GM19351 (cell line): ENCODE results near the gene WWOX.

ENCODE experiments used
- ATAC-seq: cut with Tn5 transposase; IDR thresholded peaks from one replicate; pipeline ENCODE4 v1.9.1; 2021; ENCODE audit warnings: mild to moderate bottlenecking, moderate library complexity; ENCODE audit not compliant: unreplicated experiment

Gene WWOX

DNA sequence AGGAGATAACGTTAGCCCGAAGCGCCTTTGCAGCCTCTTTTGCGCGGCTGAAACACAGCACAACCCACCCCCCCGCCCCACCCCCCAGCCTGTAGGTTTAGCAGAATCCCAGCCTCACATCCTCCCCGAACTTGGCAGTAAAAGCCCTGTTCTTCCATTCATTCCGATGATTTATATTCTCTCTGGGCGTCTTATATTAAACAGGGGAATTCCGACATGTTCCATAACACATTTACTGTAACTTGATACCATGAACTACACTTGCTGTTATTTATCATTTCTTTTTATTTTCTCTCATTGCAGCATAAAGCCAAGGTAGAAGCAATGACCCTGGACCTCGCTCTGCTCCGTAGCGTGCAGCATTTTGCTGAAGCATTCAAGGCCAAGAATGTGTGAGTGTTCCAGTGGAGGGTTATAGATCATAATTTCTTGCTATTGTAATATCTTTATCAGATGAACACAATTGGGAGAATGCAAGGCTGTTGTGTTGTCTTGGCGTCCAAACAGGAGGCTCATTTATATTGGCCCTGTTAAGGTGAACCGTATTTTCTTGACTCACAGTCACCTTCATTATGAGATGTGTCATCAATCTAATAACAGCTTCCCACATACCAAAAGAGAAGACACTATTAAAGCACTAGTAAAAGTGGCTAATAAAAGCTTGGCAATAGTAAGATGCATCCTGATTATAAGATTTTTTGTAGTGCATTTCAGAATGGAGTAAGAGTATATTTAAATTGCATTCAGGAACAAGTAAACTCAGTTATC is 287.3 kb downstream of the WWOX start:
- ATAC-seq, result no peak

DNA sequence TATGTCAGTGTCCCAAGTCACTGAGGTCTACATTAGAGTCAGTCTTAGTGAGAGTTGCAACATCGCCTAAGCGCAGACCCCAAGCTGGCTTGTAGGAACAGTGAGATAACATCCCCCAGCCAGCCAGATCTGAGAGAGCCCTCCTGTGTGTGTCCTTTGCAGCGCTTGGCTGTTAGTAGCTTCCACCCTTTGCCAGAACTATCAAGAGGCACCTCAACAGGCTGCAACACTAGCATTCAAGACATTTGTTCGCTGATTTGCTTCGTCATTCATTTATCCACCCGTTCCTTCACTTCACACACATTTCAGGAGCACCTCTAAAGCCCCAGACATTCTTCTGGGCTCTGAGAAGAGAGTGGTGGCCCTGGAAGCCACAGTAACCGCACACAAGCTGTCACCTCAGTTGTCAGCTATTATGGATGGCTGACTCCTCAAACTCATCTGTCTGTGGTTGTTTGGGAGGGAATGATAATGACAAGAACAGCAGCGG is 289.6 kb downstream of the WWOX start:
- ATAC-seq, result no peak

DNA sequence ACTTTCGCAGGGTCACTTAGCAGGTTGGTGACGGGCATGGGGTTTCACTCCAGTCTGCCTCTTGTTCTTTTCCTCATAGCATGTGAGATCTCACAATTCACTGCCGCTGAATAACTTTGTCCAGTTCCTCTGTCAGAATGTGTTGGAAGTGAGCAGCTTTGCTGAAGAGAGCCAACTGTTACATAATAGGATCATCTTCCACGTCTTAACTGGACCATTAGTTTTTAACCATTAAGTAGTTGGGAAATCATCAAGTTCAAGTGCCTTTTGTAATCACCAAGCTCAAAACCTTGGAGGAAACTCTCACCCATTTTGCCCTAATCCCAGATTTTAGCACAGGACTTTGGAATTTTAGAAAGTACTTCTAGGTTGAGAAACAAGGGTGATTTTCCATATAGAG is 290.6 kb downstream of the WWOX start:
- no peak for ATAC-seq

DNA sequence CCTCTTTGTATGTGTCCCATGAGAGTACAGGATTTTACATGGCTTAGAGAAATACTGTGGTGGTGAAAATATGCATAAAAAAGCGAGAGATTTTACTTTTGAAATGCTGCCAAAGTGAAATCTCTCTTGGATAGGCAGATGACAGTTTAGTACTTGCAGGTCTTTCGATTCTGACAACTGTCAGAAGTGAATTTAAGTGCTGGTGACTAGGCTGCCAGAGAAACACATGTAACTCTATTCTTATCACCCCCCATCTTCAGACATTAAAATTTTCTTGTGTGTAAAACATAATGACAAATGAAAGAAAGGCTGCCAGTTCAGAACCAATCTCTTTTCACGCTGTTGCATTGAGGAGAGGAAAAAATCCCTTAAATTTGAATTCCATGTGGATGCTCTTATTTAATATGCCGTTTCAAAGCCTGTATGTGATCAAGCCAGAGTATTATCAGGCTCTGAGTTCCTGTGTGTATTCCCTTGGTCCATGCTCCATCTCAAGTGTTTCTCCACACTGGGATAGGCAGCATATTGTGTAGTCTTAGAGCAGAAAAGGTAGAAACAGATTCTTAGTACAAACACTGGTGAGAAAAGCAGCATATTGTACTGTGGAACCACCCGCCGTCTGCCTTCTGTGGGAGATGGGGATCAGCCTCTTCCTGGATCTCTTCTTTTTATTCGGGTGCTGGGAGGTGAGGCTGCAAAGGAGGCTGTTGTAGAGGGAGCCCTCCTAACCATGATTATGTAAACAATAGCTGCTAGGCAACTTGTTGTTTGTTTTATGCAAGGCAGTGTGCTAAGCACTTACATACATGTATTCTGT is 291.3 kb downstream of the WWOX start:
- no peak for ATAC-seq

DNA sequence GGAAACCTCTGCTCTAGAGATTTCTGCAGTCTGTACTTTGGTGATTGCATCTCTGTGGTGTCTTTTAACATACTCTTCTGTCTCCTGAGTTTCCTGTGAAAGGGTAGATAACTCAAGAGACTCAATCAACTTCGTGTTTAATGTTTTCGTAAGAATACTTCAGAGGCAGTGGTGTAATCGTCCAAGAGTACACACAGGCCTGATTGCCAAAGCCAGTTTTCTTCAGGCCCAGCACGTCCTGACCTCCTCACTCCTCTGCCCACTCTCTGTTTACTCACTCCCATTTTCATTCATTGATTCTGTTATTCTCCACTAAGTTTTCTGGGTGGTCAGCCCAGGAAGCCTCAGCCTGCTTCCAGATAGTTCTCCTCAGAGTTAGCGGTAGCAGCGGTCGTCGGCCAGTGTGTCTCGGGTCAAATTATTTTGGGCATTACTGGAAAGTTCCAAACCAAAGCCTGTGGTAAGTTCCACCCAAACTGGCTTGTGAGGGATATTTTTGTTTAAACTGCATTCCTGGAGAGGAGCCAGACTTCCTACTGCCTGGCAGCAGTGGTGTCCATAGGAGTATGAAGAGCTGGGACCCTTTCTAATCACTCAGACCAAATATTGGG is 293.2 kb downstream of the WWOX start:
- no peak for ATAC-seq

DNA sequence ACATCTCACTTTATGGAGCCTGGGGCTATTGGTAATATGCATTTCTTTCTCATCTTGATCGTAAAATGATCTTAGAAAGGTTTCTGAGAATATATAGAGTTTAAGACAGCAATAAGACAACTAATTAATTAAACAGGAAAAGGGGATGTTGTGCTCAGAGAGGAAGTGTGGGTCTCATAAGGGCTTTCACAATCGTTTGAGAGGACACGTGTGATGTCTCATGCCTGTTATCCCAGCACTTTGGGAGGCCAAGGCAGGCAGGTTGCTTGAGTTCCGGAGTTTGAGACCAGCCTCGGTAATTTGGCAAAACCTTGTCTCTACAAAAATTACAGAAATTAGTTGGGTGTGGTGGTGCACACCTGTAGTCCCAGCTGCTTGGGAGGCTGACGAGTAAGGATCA is 295.6 kb downstream of the WWOX start:
- ATAC-seq, result no peak

DNA sequence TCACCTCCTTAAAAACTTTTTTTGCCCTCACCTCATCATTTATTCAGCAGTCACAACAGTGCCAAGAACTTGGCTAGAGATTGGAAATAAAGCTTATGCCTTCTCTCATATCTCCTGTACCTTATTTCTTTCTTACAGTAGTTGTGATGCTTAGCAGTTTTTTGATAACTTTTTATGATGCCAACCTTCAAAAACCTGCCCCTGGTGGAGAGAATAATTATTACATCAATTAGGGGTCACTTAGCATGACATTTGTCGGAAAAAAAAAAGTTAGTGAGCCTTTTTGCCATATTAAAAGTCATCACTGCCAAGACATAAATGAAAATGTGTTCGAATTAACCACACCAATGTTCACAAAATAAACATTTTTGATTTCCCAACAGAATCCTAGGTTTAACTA is 296.6 kb downstream of the WWOX start:
- no peak for ATAC-seq

DNA sequence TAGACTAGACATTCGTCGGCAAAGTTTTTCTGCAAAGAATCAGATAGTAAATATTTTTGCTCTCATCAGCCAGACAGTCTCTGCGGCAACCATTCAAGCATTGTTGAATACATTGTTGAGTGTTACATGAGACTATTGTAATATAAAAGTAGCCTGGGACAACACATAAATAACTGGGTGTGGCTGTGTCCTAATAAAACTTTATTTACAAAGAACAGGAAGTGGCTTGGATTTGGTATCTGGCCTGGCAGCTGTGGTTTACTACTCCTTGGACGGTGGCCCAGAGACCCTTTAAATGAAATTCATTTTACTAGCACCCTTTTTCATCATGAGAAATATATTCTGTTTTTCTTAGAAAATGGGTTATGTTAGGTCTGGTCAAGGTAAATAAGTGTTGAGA is 297.2 kb downstream of the WWOX start:
- no peak for ATAC-seq

DNA sequence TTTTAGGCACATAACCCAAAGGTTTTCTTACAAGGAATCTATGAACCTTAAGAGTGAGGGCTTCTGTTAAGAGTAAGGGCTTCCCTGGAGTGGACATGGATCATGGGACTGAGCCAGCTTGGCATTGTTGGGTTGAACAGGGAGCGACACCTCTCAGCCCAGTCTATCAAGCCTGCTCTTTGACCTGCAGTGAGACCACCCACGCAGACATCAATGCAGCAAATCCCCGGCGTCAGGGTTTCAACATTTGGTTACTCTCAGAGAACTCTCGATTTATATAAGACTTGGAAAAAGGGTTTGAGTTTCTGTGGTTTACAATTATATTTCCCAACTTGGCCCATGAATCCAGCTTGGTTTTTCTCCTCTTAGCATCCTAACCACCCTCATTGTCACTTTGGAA is 299.9 kb downstream of the WWOX start:
- ATAC-seq, result no peak

DNA sequence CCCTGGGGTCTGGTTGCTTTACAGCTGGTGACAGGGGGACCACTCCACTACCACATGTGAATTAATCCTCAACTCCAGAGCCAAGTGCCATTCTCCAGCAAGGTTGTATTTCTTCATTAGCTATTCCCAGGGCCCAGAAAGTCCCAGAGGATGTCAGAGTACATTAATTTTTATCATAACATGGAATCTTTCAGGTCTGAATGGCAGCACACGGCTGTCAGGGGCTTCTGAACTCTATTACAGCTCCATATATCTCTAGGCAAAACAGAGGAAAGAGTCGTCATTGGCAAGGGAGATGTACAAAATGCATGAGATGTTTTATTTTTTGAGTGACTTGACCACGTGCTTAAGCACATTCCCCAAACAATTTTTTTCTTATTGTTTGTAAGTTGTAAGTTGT is 303.4 kb downstream of the WWOX start:
- ATAC-seq, result no peak

DNA sequence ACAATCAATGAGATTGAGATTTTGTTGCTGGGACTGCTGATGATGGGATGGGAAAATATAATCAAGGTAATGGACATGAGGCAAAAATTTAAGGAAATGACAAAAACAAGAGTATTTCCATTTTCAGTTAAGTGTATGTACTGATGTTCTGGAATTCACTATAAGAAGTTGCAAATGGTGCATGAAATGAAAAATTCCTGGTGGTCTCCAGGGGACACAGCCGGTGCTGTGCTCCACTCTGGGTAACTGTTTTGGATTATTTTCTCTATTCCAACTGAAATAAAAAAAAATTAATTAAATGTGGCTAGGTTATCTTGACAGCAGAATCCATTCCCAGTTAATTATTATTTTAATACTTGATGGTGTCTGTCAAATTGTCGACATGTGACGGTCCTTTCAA is 305.6 kb downstream of the WWOX start:
- no peak for ATAC-seq

DNA sequence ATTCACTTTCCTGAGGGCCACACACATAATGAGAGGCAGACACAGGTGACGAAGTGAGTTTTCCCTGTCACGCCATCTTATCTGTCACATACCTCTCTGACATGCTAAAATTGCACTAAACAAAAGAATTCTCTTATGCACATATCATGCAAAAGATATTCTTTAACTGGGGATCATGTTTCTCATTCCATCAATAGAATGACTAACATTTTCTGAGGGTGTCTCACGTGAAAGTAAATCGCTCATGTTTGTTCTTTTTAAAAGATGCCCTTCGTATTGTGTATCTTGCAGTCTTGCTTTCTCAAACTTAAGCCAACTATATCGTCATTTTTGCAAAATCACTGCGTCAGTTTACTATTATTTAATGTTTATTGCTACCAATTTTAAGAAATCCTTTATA is 306.4 kb downstream of the WWOX start:
- no peak for ATAC-seq

DNA sequence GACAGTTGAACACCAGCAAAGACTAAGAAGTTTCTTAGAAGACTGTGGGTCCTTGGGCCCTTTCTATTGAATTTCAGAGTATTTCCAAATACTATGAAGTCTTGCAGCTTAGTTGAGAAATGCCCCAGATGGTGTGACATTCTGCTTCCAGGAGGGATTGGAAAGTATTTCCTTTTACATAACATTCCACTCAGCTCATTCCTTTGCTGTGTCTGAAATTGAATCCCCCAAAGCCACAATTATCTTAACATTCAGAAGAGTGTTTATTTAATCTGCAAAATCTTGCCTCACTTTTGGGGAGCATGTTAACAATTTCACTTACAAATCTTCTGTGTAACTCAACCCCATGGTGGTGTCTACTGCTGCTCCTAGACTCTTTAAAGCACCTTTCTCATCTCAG is 307.7 kb downstream of the WWOX start:
- ATAC-seq, result no peak

DNA sequence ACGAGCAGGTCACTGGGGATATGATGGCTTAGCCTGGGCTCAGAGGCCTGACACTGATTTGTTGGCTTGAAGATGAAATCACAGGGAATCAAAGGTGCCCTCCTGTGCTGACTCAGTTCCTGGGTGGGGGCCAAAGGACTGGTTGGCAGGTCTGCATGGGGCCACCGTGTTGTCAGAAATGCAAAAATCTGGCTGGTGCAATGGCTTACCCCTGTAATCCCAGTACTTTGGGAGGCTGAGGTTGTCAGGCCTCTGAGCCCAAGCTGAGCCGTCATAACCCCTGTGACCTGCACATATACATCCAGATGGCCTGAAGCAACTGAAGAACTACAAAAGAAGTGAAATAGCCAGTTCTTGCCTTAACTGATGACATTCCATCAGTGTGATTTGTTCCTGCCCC is 314.2 kb downstream of the WWOX start:
- no peak for ATAC-seq

DNA sequence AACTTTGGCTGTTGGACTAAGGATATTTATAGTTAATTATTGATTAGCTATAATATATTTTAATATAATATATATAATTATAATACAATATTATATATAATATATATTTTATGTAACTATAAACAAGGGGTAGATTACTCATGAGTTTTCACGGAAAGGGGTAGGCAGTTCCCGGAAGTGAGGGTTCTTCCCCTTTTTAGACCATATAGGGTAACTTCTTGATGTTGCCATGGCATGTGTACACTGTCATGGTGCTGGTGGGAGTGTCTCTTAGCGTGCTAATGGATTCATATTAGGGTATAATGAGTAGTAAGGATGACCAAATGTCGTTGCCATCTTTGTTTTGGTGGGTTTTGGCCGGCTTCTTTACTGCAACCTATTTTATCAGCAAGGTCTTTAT is 315.6 kb downstream of the WWOX start:
- ATAC-seq, result no peak

DNA sequence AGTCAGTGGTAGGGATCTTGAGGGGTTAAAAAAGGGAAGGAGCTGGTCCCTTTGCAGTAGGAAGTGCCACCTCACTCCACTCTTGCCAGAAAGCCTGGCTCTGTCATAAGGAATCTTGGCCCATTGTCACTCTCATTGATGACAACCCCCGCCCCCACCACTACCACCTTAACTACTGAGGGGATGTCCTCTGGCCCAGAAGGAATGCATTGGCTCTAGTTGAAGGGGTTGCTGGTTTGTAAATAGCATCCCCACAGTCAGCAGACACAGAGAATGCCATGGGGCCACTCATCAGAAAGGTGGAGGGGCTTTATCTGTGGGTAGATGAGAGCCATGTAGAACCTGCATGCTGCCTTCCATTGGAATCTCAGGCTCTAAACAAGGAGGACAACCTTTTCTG is 316.2 kb downstream of the WWOX start:
- ATAC-seq, result no peak

DNA sequence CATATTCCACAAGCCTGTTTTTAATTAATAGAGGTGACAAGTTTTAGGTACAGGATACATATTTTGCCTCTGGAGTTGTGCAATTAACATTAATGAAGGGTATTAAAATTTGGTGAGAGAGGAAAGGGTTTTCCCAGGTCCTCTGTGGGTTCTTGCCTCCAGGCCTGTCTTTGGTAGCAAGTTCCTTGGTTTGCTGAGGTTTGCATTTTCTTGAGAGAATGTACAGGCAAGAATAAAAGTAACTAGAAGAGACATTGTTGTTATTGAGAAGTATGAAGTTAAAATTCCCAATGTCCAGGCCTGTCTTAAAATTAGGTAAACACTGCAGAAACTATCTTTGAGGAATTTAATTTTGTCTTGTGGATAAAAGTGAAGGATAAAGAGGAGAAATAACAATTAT is 316.9 kb downstream of the WWOX start:
- ATAC-seq, result no peak

DNA sequence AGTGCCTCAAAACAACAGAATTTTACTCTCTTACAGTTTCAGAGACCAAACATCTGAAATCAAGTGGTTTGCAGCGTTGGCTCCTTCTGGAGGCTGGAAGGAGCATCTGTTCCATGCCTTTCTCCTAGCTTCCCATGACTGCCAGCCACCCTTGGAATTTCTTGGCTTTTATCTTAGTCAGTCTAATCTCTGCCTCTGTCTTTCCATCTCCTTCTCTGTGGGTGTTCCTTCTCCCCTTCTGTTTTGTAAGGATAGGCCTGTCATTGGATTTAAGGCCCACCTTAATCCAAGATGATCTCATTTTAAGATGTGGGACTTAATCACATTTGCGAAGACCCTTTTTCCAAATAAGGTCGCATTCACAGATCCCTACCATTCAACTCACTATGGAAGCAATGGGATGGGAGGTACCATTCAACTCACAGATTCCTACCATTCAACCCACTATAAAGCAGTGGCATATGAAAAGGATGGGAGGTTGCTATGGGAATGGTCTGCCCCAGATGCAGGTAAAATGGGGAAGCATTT is 321.8 kb downstream of the WWOX start:
- no peak for ATAC-seq

DNA sequence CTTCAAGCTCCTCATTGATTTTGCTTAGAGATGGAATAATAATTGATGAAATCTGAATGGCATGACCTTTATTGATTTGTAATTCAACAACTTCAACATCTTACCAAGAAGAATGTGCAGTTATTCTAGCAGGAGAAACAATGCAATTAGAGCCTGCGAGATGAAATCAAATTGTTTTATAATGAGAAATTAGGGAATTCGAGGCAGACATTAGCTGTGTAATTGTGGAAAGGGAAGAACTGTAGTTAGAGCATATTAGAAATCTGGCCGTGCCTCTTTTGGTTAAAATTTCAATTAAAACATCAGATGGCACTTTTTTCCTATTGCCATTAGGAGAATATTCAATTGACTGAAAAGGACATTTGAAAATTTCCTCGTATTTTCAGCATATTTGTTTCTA is 325.8 kb downstream of the WWOX start:
- no peak for ATAC-seq

DNA sequence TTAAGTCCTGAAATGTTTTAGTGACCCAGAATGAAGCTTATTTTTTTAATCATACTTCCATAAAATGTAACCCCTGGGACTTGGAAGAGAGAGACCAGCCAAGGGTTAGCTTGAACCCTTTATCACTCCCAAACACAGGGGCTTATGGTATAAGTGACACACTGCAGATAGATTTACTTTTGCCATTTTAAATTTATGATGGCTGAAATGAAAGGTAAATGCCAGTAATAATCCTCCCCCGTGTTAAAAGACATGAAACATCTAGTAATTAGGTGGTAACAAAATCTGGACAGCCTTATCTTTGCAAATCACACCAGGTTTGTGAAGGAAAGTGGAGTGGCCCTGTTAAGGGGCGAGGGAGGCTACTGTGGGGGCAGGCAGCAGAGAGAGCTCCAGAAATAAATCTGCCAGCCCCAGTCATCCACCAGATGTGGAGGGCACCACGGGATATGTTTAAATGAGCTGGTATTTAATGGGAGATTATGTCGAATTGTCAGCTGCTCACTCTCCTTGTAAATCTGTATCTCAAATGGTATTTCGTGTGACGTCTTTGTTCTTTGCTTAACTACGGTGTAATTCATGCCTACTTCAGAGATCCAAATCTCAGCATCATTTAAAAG is 326.5 kb downstream of the WWOX start:
- ATAC-seq, result no peak

DNA sequence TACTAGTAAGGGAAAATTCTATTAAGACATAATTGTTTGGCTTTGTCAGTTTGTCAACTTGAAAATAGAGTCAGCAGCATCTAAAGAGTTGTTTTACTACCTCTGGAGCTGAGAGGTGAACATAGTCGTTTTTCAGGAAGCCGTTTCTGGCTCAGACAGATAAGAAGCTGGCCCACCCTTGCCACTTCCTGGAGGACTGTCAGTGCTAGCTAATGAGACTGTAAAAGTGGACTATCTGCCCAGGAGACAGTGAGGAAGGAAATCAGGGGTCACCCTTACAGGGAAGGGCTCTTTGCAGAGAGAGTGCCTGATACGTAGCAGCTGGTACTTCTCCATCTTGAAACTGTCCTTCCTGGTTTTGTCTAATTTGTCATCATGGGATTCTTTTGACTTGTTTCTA is 328.7 kb downstream of the WWOX start:
- ATAC-seq, result no peak
